GM23338 (cell line): ENCODE data around the gene DCAF12. TPM values are rescaled to one million over a fixed set of nuclear protein-coding genes. Genes with fewer than 3 reads are reported as not detected.

ENCODE experiments used
- ATAC-seq: fragments of 200-7000 bp; cut with Tn5 transposase; 3 replicates; pipeline ENCODE4 v1.9.1; 2020
- DNase-seq: peaks from one replicate; pipeline ENCODE4 v3.0.0-alpha.2; 2015; ENCODE audit warnings: low spot score
- H2AFZ ChIP-seq: fragments of 200-600 bp; sonication (generic); 2 replicates; pipeline ENCODE4 v1.8.0; 2016; ENCODE audit warnings: antibody characterized with exemption, mild to moderate bottlenecking, moderate library complexity
- H3F3A ChIP-seq: fragments of 200-600 bp; sonication (generic); replicated peaks from 2 replicates; pipeline ENCODE4 v1.8.0; 2017; ENCODE audit warnings: antibody characterized with exemption, mixed run types, low read depth
- H3K27ac ChIP-seq: fragments of 200-600 bp; sonication (generic); 2 replicates; pipeline ENCODE4 v1.6.1; 2016; ENCODE audit warnings: low read depth
- H3K27me3 ChIP-seq: fragments of 200-600 bp; sonication (generic); 2 replicates; pipeline ENCODE4 v1.8.0; 2016; ENCODE audit warnings: mild to moderate bottlenecking, mixed run types, moderate library complexity; ENCODE audit not compliant: insufficient read depth
- H3K36me3 ChIP-seq: fragments of 200-600 bp; sonication (generic); 2 replicates; pipeline ENCODE4 v1.8.0; 2016; ENCODE audit warnings: mild to moderate bottlenecking; ENCODE audit not compliant: insufficient read depth
- H3K4me1 ChIP-seq: fragments of 200-600 bp; sonication (generic); 2 replicates; pipeline ENCODE4 v1.8.0; 2016; ENCODE audit warnings: mild to moderate bottlenecking, moderate library complexity; ENCODE audit not compliant: insufficient read depth
- H3K4me2 ChIP-seq: fragments of 200-600 bp; sonication (generic); 2 replicates; pipeline ENCODE4 v1.7.1; 2017; ENCODE audit warnings: mixed run types
- H3K4me3 ChIP-seq: fragments of 200-600 bp; sonication (generic); 2 replicates; pipeline ENCODE4 v1.6.1; 2016; ENCODE audit warnings: mixed run types
- H3K79me2 ChIP-seq: fragments of 200-600 bp; sonication (generic); replicated peaks from 2 replicates; pipeline ENCODE4 v1.8.0; 2017; ENCODE audit warnings: mild to moderate bottlenecking; ENCODE audit not compliant: insufficient read depth
- H3K9me2 ChIP-seq: fragments of 200-600 bp; sonication (generic); 2 replicates; pipeline ENCODE4 v1.8.0; 2017; ENCODE audit not compliant: insufficient read depth
- H4K20me1 ChIP-seq: fragments of 200-600 bp; sonication (generic); replicated peaks from 2 replicates; pipeline ENCODE4 v1.8.0; 2017; ENCODE audit warnings: mild to moderate bottlenecking; ENCODE audit not compliant: insufficient read depth
- H3K27ac Mint-ChIP-seq: 2 replicates; pipeline ENCODE4 v1.8.0; 2020; ENCODE audit warnings: inconsistent platforms, mild to moderate bottlenecking, moderate library complexity, mixed read lengths
- H3K27me3 Mint-ChIP-seq: 3 replicates; pipeline ENCODE4 v1.8.0; 2022; ENCODE audit warnings: low read depth, mild to moderate bottlenecking, moderate library complexity, mixed read lengths, inconsistent platforms; ENCODE audit not compliant: insufficient read depth, poor library complexity
- H3K36me3 Mint-ChIP-seq: 3 replicates; pipeline ENCODE4 v1.8.0; 2021; ENCODE audit warnings: low read depth, mild to moderate bottlenecking, inconsistent platforms, moderate library complexity, mixed read lengths
- H3K4me1 Mint-ChIP-seq: 3 replicates; pipeline ENCODE4 v1.8.0; 2020; ENCODE audit warnings: mild to moderate bottlenecking, inconsistent platforms, mixed read lengths
- H3K4me3 Mint-ChIP-seq: 3 replicates; pipeline ENCODE4 v1.8.0; 2021; ENCODE audit warnings: moderate library complexity, mild to moderate bottlenecking, inconsistent platforms, mixed read lengths
- H3K9me3 Mint-ChIP-seq: 3 replicates; pipeline ENCODE4 v1.8.0; 2020; ENCODE audit warnings: moderate library complexity, mild to moderate bottlenecking, inconsistent platforms, mixed read lengths
- CREB1 ChIP-seq: fragments of 250-450 bp; sonication (Bioruptor Pico); IDR thresholded peaks from 2 replicates; pipeline ENCODE4 v1.5.0; 2020; ENCODE audit warnings: low read depth, mild to moderate bottlenecking, moderate library complexity
- EZH2 ChIP-seq: fragments of 200-600 bp; sonication (generic); IDR thresholded peaks from one replicate; pipeline ENCODE4 v1.8.0; 2017; ENCODE audit warnings: antibody characterized with exemption, mild to moderate bottlenecking, low read depth; ENCODE audit not compliant: unreplicated experiment
- EZH2phosphoT487 ChIP-seq: fragments of 200-600 bp; sonication (generic); IDR thresholded peaks from one replicate; pipeline ENCODE4 v1.8.1; 2018; ENCODE audit warnings: antibody characterized with exemption; ENCODE audit not compliant: unreplicated experiment
- JUNB ChIP-seq: IDR thresholded peaks from one replicate; pipeline ENCODE4 v1.6.1; 2016; ENCODE audit warnings: antibody characterized with exemption; ENCODE audit not compliant: unreplicated experiment
- NANOG ChIP-seq: IDR thresholded peaks from 2 replicates; pipeline ENCODE4 v1.6.1; 2016; ENCODE audit warnings: antibody characterized with exemption, borderline replicate concordance
- POLR2AphosphoS5 ChIP-seq: IDR thresholded peaks from 2 replicates; pipeline ENCODE4 v1.6.1; 2016; ENCODE audit warnings: antibody characterized with exemption, low read depth
- STAT1 ChIP-seq: IDR thresholded peaks from one replicate; pipeline ENCODE4 v1.6.1; 2016; ENCODE audit warnings: antibody characterized with exemption; ENCODE audit not compliant: unreplicated experiment
- ZNF114 ChIP-seq: fragments of 250-450 bp; sonication (Bioruptor Pico); IDR thresholded peaks from 2 replicates; pipeline ENCODE4 v1.5.0; 2020; ENCODE audit warnings: mild to moderate bottlenecking, moderate library complexity
- ZNF331 ChIP-seq: fragments of 250-450 bp; sonication (Bioruptor Pico); IDR thresholded peaks from 2 replicates; pipeline ENCODE4 v1.5.0; 2020; ENCODE audit warnings: low read depth, mild to moderate bottlenecking, moderate library complexity
- polyA plus RNA-seq: library from polyadenylated mRNA; unstranded; fragments of >200 nt; fragmentation: Nextera tagmentation; extraction: Ambion mirVana; gene quantifications from 2 replicates; pipeline ENCODE4 v1.2.1, GENCODE V29; 2016
- total RNA-seq: library from RNA; depleted of rRNA; stranded (reverse); fragments of >200 nt; shearing (Covaris generic); gene quantifications from 2 replicates; pipeline ENCODE4 v1.2.3, GENCODE V29; 2014
- TF ChIP-seq, protein P1 (sequence below), 2 experiments: fragments of 200-600 bp in 1 of 2; sonication (generic) in 1 of 2; conservative IDR thresholded peaks; 2 replicates each; pipeline versions ENCODE4 v1.5.1 to v1.6.1; 2016 to 2017; ENCODE audit warnings: antibody characterized with exemption in 2 of 2, low read depth in 2 of 2, mild to moderate bottlenecking in 2 of 2, moderate library complexity in 1 of 2
- TF ChIP-seq, protein P2 (sequence below): IDR thresholded peaks from 2 replicates; pipeline ENCODE4 v1.6.1; 2016; ENCODE audit warnings: antibody characterized with exemption
- TF ChIP-seq, protein P3 (sequence below): fragments of 250-450 bp; sonication (Bioruptor Pico); IDR thresholded peaks from 2 replicates; pipeline ENCODE4 v1.5.0; 2020; ENCODE audit warnings: mild to moderate bottlenecking, moderate library complexity
- TF ChIP-seq, protein P4 (sequence below): IDR thresholded peaks from one replicate; pipeline ENCODE4 v1.6.1; 2018; ENCODE audit warnings: antibody characterized with exemption; ENCODE audit not compliant: unreplicated experiment

The DCAF12 gene
- total and polyA plus RNA-seq, 2 experiments from 2014 or later = 9.5 to 20.7 TPM

DNA sequence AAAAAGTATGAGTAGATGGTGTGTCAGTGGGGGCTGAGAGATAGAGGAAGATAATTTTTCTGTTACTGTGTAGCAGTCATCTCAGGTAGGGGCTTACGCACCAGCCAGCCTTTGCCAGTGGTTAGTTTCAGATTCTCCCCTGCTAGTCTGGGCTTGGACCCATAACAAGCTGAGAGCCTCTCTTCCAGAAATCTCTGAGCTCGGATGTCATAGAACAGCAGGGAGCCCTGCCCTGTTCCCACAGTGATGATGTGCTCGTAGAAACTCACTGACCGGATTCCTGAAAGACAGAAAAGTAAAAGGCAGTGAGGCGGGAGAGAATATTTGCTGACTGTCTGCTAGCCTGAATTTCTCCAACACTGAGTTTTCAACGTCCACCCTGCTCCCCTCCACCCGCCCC is 37.2 kb downstream of the DCAF12 start:
- ATAC-seq (no peak), DNase-seq (no peak)
- H4K20me1 ChIP-seq = peaks cover 5% of the 10 kb centered on the region; the same call in 1 of the 2 replicates
- H3K9me3 Mint-ChIP-seq = no peaks in the 10 kb centered on the region
- H3K4me1 Mint-ChIP-seq = no peaks in the 10 kb centered on the region
- no peak overlapping the region for H3K4me3 Mint-ChIP-seq
- no peaks in the 10 kb centered on the region for H3K79me2 ChIP-seq
- H3K4me3 ChIP-seq = no peak overlapping the region
- H3K4me2 ChIP-seq = no peak overlapping the region
- no peak overlapping the region for H3K27ac ChIP-seq
- no peak overlapping the region for H3K27ac Mint-ChIP-seq
- H3K36me3 ChIP-seq = peaks cover 30% of the 10 kb centered on the region
- 0 out of 2 replicates have a peak, but pooled peaks cover 5% of the 10 kb centered on the region for H3F3A ChIP-seq
- H3K4me1 ChIP-seq = no peaks in the 10 kb centered on the region
- no peaks in the 10 kb centered on the region for H3K9me2 ChIP-seq
- H2AFZ ChIP-seq = no peak overlapping the region
- TF ChIP-seq, protein P1, sequence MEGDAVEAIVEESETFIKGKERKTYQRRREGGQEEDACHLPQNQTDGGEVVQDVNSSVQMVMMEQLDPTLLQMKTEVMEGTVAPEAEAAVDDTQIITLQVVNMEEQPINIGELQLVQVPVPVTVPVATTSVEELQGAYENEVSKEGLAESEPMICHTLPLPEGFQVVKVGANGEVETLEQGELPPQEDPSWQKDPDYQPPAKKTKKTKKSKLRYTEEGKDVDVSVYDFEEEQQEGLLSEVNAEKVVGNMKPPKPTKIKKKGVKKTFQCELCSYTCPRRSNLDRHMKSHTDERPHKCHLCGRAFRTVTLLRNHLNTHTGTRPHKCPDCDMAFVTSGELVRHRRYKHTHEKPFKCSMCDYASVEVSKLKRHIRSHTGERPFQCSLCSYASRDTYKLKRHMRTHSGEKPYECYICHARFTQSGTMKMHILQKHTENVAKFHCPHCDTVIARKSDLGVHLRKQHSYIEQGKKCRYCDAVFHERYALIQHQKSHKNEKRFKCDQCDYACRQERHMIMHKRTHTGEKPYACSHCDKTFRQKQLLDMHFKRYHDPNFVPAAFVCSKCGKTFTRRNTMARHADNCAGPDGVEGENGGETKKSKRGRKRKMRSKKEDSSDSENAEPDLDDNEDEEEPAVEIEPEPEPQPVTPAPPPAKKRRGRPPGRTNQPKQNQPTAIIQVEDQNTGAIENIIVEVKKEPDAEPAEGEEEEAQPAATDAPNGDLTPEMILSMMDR (conservative IDR thresholded peaks at IDR 0.05; ENCODE audit: low read depth in 2 of 2) = no peak
- TF ChIP-seq STAT1 = no peak
- TF ChIP-seq, protein P2, sequence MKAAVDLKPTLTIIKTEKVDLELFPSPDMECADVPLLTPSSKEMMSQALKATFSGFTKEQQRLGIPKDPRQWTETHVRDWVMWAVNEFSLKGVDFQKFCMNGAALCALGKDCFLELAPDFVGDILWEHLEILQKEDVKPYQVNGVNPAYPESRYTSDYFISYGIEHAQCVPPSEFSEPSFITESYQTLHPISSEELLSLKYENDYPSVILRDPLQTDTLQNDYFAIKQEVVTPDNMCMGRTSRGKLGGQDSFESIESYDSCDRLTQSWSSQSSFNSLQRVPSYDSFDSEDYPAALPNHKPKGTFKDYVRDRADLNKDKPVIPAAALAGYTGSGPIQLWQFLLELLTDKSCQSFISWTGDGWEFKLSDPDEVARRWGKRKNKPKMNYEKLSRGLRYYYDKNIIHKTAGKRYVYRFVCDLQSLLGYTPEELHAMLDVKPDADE = no peak
- TF ChIP-seq CREB1 (CRISPR knock-in tag) = no peak
- no peak for TF ChIP-seq ZNF114
- TF ChIP-seq EZH2 = no peak
- no peak for TF ChIP-seq JUNB
- TF ChIP-seq, protein P3, sequence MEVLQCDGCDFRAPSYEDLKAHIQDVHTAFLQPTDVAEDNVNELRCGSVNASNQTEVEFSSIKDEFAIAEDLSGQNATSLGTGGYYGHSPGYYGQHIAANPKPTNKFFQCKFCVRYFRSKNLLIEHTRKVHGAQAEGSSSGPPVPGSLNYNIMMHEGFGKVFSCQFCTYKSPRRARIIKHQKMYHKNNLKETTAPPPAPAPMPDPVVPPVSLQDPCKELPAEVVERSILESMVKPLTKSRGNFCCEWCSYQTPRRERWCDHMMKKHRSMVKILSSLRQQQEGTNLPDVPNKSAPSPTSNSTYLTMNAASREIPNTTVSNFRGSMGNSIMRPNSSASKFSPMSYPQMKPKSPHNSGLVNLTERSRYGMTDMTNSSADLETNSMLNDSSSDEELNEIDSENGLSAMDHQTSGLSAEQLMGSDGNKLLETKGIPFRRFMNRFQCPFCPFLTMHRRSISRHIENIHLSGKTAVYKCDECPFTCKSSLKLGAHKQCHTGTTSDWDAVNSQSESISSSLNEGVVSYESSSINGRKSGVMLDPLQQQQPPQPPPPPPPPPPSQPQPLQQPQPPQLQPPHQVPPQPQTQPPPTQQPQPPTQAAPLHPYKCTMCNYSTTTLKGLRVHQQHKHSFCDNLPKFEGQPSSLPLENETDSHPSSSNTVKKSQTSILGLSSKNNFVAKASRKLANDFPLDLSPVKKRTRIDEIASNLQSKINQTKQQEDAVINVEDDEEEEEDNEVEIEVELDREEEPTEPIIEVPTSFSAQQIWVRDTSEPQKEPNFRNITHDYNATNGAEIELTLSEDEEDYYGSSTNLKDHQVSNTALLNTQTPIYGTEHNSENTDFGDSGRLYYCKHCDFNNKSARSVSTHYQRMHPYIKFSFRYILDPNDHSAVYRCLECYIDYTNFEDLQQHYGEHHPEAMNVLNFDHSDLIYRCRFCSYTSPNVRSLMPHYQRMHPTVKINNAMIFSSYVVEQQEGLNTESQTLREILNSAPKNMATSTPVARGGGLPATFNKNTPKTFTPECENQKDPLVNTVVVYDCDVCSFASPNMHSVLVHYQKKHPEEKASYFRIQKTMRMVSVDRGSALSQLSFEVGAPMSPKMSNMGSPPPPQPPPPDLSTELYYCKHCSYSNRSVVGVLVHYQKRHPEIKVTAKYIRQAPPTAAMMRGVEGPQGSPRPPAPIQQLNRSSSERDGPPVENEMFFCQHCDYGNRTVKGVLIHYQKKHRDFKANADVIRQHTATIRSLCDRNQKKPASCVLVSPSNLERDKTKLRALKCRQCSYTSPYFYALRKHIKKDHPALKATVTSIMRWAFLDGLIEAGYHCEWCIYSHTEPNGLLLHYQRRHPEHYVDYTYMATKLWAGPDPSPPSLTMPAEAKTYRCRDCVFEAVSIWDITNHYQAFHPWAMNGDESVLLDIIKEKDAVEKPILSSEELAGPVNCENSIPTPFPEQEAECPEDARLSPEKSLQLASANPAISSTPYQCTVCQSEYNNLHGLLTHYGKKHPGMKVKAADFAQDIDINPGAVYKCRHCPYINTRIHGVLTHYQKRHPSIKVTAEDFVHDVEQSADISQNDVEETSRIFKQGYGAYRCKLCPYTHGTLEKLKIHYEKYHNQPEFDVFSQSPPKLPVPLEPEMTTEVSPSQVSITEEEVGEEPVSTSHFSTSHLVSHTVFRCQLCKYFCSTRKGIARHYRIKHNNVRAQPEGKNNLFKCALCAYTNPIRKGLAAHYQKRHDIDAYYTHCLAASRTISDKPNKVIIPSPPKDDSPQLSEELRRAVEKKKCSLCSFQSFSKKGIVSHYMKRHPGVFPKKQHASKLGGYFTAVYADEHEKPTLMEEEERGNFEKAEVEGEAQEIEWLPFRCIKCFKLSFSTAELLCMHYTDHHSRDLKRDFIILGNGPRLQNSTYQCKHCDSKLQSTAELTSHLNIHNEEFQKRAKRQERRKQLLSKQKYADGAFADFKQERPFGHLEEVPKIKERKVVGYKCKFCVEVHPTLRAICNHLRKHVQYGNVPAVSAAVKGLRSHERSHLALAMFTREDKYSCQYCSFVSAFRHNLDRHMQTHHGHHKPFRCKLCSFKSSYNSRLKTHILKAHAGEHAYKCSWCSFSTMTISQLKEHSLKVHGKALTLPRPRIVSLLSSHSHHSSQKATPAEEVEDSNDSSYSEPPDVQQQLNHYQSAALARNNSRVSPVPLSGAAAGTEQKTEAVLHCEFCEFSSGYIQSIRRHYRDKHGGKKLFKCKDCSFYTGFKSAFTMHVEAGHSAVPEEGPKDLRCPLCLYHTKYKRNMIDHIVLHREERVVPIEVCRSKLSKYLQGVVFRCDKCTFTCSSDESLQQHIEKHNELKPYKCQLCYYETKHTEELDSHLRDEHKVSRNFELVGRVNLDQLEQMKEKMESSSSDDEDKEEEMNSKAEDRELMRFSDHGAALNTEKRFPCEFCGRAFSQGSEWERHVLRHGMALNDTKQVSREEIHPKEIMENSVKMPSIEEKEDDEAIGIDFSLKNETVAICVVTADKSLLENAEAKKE (CRISPR knock-in tag) = no peak
- no peak for TF ChIP-seq NANOG
- TF ChIP-seq, protein P4, sequence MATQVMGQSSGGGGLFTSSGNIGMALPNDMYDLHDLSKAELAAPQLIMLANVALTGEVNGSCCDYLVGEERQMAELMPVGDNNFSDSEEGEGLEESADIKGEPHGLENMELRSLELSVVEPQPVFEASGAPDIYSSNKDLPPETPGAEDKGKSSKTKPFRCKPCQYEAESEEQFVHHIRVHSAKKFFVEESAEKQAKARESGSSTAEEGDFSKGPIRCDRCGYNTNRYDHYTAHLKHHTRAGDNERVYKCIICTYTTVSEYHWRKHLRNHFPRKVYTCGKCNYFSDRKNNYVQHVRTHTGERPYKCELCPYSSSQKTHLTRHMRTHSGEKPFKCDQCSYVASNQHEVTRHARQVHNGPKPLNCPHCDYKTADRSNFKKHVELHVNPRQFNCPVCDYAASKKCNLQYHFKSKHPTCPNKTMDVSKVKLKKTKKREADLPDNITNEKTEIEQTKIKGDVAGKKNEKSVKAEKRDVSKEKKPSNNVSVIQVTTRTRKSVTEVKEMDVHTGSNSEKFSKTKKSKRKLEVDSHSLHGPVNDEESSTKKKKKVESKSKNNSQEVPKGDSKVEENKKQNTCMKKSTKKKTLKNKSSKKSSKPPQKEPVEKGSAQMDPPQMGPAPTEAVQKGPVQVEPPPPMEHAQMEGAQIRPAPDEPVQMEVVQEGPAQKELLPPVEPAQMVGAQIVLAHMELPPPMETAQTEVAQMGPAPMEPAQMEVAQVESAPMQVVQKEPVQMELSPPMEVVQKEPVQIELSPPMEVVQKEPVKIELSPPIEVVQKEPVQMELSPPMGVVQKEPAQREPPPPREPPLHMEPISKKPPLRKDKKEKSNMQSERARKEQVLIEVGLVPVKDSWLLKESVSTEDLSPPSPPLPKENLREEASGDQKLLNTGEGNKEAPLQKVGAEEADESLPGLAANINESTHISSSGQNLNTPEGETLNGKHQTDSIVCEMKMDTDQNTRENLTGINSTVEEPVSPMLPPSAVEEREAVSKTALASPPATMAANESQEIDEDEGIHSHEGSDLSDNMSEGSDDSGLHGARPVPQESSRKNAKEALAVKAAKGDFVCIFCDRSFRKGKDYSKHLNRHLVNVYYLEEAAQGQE = no peak
- TF ChIP-seq ZNF331 (CRISPR knock-in tag) = no peak
- TF ChIP-seq POLR2AphosphoS5 = no peak
- no peak for TF ChIP-seq EZH2phosphoT487
- H3K36me3 Mint-ChIP-seq = peaks cover 45% of the 10 kb centered on the region
- H3K27me3 ChIP-seq = no peaks in the 10 kb centered on the region
- peaks cover 2% of the 10 kb centered on the region for H3K27me3 Mint-ChIP-seq
